Daoy (cell line): ENCODE results near the gene ZNF501. TPM values are rescaled to one million over a fixed set of nuclear protein-coding genes. Genes with fewer than 3 reads are reported as not detected.
A peak's percentile ranks its signal among the peaks of the same experiment; 100 is the strongest.

Source experiments
- DNase-seq: peaks from one replicate; pipeline ENCODE4 v3.0.0-alpha.2; 2015; ENCODE audit warnings: low read depth
- total RNA-seq: library from RNA; depleted of rRNA; stranded (reverse); fragments of >200 nt; shearing (Covaris generic); gene quantifications from 2 replicates; pipeline ENCODE4 v1.2.3, GENCODE V29; 2014; rRNA removed

ZNF501 gene
- total RNA-seq = 1.3 and 2.7 TPM in 2 replicates

DNA sequence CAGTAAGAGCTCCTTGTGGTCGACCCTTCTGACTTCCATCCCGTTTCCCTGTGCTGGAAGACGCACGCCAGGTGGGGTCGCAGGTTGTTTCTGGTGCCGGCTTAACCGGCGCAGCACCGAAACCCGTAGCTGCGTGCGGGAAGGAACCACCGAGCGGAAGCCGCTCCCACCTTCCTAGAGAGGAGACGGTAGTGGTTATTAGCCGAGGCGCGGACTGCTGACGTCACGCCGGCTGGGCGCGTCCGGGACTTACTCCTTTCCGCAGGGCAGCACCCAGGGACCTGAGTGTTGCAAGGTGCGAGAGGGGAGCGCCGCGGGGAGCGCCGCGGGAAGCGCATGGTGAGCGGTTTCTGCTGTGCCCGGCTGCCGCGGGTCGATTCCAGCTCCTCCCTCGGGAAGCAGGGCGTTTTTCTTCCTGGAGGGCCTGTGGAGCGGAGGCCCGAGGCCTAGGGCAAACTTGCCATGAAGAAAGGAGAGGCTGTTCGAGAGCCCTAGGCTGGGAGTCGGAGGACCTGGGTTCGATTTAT lies at the start of gene ZNF501:
ZNF501 (plus strand) TSS at position 252 of the 527 bp plus-strand sequence. CDS start 4,787 bp downstream, outside the sequence.
- peak; percentile 89 for DNase-seq

DNA sequence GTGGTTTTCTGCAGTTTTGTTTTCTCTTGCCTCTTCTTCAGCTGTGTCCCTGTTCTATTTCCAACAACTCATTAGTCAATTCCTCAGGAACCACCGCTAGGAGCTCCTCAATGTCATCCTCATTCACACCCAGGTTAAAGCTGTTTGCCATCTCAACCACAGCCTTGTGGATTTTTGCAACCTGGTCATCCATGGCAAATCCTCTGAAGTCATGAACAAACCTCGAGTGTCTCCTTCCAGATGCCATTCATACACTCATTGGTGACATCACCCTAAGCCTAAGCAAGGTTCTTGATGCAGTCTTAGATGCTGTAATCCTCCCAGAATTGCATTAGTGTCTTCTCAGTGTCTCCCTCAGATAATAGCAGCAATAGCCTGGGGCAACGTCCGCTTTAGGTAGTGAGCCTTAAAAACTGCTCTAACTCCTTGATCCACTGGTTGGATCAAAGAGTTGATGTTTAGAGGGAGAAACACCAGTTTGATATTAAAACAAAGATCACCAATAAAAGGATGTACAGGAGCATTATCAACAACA lies 48.4 kb upstream of the ZNF501 start:
- DNase-seq = no peak

DNA sequence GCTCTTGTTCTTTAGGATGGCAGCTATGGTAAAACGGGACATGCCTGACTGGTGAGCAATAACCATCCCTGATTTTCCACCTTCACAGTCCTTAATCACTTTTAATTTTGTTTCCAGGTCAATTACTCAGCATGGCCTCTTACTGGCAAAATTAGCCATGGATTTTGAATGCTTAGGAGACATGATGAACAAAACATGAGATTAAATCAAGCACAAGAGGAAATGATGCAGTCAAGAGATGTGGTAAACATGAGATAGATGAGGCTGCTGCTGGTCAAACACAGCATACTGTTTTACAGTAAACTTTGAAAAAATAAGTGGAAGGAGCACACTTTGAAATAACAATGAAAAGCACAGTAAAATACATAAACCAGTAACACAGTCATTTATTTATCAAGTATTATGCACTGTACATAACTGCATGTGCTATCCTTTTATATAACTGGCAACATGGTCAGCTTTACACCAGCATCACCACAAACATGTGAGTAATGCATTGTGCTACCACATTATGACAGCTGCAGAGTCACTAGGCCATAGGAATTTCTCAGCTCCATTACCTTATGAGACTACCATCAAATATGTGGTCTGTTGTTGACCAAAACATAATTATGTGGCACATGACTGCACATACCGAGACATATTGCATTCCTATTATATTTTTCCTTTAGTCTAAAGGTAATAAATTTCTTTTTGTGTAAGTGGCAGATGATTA lies 47.1 kb upstream of the ZNF501 start:
- DNase-seq = no peak

DNA sequence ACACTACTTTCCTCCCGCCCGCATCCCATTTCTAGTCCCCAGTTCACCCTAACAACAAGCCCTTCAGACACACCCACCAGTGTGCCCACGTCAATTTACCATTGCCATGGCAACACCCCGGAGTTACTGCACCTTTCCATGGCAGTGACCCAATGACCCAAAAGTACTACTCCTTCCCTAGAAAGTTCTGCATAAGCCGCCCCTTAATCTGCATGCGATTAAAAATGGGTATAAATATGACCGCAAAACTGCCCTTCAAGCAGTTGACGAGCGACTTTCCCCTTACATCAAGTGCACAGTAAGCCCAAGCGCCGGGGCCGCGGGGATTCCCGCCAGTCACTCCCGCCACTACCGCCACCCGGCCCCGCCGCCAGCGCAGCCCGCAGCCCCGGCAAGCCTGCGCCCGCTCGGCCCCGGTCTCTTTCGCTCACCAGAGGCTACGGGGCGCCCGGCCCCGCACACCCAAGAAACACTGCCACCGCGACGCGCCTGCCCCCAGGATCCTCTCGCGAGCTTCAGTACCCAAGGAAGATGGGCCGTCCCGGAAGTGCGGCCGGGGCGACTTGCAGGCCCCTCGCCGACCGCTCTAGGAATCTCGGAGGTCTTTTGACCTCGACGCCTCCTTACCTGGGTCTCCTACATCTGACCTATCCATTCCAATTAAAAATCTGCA lies 44.2 kb upstream of the ZNF501 start:
- peak; percentile 72 for DNase-seq

DNA sequence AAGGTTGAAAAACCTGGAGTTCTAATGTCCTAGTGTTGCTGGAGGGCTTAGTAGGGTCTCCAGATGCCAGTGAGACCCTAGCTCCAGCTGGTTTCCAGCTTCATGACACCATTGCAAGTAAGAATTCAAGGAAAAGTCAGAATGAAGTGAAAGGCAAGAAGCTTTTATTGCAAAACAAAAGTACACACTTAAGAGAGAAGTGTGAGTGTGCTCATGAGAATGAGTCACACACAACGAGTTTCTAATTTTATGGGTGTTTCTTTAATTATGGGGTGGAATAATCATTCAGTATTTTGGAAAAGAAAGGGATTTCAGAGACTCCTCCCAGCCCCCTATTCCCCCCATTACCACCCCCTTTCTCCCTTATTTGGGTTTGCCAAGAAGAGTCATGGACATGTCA lies 41.5 kb upstream of the ZNF501 start:
- DNase-seq = no peak

DNA sequence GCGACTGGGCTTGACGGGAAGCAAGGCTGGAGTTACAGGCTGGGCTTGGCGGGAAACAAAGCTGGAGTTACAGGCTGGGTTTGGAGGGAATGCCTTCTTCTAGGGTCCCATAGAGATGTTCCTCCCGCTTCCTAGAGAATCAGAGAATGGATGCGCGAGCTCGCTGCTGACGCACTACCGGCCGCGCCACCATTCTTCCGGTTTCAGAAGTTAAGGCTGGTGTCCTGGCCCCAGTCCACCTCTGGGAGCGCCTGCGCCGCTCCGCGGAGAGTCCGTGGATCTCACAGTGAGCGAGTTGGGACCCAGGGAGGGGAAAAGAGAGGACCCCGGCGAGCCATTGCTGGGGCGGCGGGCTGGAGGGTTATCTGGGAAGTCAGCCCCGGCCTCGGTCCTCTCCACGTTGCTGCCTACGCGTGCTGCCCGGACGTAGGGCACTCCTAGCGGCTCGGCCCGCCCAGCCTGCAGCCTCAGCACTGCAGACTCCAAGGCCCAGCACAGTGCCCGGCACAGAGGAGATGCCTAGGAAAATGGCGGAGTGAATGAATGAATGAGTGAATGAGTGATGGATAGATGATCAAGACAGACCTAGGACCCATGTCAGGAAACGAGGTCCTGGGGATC lies 16.9 kb upstream of the ZNF501 start, which contains the start of gene ZNF502:
ZNF502 (plus strand) TSS at position 206 of the 621 bp plus-strand sequence. CDS start 7,602 bp downstream, outside the sequence.
- DNase-seq = peak; percentile 82

GRCh38 chr3:44721231-44722102 lies 8.0 kb upstream of the ZNF501 start:
- no peak for DNase-seq

DNA sequence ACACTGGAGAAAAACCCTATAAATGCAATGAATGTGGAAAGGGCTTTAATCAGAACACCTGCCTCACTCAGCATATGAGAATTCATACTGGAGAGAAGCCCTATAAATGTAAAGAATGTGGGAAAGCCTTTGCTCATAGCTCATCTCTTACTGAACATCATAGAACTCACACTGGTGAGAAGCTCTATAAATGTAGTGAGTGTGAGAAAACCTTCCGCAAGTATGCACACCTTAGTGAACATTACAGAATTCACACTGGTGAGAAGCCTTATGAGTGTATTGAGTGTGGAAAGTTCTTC lies 7.4 kb upstream of the ZNF501 start:
- DNase-seq = no peak

- no peak for DNase-seq
These were observed 5.3 kb downstream of the ZNF501 start for GRCh38 chr3:44734646-44735168.

DNA sequence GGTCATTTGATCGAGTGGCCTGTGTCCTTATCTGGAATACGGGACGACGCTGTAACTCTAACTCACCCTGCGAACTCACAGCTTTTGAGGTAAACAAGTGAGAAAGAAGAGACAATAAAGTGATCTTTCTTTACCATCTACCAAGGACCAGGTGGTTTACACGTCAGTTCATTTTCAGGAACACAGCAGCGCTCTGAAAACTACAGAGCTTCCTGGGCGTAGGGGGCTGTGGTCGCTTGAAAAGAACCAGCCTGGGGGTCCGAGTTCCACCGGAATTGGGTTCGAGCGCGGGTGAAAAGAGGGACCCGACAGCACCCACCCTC lies 31.6 kb downstream of the ZNF501 start:
- DNase-seq = no peak

GRCh38 chr3:44761424-44762169 lies 32.2 kb downstream of the ZNF501 start, which contains the start of the genes KIAA1143 and KIF15:
KIAA1143 (minus strand) TSS chr3:44761619; CDS start chr3:44761602, 17 bp downstream.
KIF15 (plus strand) TSS chr3:44761794; CDS start chr3:44761866, 72 bp downstream.
- DNase-seq = peak; percentile 97

DNA sequence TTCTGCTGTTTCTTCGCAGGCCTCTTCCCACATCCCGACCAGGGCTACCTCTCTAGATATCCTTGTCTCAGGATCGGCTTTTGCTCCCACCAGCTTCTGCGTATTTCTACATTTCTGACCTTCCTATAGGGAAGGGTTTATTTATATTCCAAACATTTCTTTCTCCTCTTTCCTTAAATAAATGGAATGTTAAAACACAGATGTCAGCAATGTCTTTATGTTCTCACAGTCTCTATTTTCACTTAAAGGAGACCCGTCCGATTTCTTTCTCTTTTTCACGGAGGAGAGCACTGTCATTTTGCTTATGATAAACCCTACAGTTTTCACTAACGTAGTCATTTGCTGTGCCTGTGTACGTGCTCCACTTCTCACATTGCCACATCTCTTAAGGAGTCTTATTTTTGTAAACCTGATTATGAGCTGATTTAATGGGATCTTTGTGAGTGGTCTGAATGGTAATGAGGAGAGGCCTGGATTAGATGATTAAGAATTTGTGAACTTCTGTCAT lies 32.8 kb downstream of the ZNF501 start:
- DNase-seq = peak; percentile 5

- DNase-seq = no peak
These were observed 33.3 kb downstream of the ZNF501 start for GRCh38 chr3:44762690-44763089.

DNA sequence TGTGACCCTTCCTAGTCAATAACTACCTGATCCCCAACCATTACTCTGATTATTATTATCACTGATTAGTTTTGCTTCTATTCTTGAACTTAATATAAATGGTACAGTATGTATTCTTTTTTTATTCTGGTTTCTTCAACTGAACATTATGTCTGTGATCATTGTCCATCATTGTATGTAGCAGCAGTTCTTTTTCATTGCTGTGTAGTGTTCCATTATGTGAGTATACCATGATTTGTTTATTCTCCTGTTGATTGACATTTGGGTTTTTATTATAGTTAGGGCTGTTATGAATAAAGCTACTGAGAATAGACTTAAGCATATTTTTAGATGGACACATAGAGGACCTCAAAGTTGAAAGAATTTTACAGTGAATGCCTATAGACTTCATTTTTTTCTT lies 34.8 kb downstream of the ZNF501 start:
- DNase-seq = no peak

GRCh38 chr3:44771424-44772098 lies 42.1 kb downstream of the ZNF501 start:
- no peak for DNase-seq

- DNase-seq = no peak
These were observed 42.6 kb downstream of the ZNF501 start for GRCh38 chr3:44772099-44772442.

DNA sequence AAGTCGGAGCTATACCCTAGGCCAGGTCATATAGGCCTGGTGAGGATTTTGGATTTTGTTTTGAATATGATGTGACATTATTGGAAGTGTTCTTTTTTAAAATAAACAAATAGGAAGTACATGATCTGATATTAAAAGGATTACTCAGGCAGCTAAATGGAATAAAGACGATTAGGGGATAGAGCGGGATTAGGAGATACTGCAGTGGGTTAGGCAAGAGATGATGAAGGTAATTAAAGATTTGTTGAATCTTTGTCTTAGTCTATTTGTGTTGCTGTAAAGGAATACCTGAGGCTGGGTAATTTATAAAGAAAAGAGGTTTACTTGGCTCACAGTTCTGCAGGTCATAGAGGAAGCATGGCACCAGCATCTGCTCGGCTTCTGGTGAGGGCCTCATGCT lies 53.5 kb downstream of the ZNF501 start:
- DNase-seq = no peak
